ENCODE results near the gene NCF2.
A peak's percentile ranks its signal among the peaks of the same experiment; 100 is the strongest.

Gene NCF2

GRCh38 chr1:183586926-183587325 lies 3.3 kb downstream of the NCF2 start:
- H3K27ac Mint-ChIP-seq, result no peak overlapping the region
- no peaks in the 10 kb centered on the region for H3K27me3 Mint-ChIP-seq
- peaks cover 8 to 10% of the 10 kb centered on the region in 2 donors for H3K4me1 Mint-ChIP-seq (ENCODE audit: low read depth in 2 of 2)
- no peak overlapping the region for H3K4me3 Mint-ChIP-seq
- H3K36me3 Mint-ChIP-seq (ENCODE audit: insufficient read depth), result peaks cover 5% of the 10 kb centered on the region
- DNase-seq, result no peak
- no peak for ATAC-seq (replicated peaks)
- H3K9me3 Mint-ChIP-seq, result no peaks in the 10 kb centered on the region

GRCh38 chr1:183586455-183586854 lies 3.8 kb downstream of the NCF2 start:
- Mint-ChIP-seq H3K4me3 (no peak overlapping the region), H3K9me3 (no peaks in the 10 kb centered on the region), H3K27ac (no peak overlapping the region), H3K4me1 (ENCODE audit: low read depth in 2 of 2) (peaks cover 8 to 10% of the 10 kb centered on the region in 2 donors), H3K27me3 (no peaks in the 10 kb centered on the region), H3K36me3 (ENCODE audit: insufficient read depth) (peaks cover 6% of the 10 kb centered on the region)
- no peak for DNase-seq
- no peak for ATAC-seq (replicated peaks)

GRCh38 chr1:183585038-183585437 lies 5.2 kb downstream of the NCF2 start:
- Mint-ChIP-seq H3K4me3 (no peak overlapping the region), H3K4me1 (ENCODE audit: low read depth in 2 of 2) (peaks cover 6 to 7% of the 10 kb centered on the region in 2 donors), H3K36me3 (ENCODE audit: insufficient read depth) (peaks cover 3% of the 10 kb centered on the region), H3K27ac (no peak overlapping the region), H3K27me3 (no peaks in the 10 kb centered on the region), H3K9me3 (no peaks in the 10 kb centered on the region)
- DNase-seq (no peak), ATAC-seq (replicated peaks) (no peak)

- Mint-ChIP-seq H3K9me3 (no peaks in the 10 kb centered on the region), H3K27ac (no peak overlapping the region), H3K27me3 (no peaks in the 10 kb centered on the region), H3K4me1 (ENCODE audit: low read depth in 2 of 2) (peaks cover 0 to 8% of the 10 kb centered on the region in 2 donors), H3K4me3 (no peak overlapping the region), H3K36me3 (ENCODE audit: insufficient read depth) (peaks cover 3% of the 10 kb centered on the region)
- no peak for ATAC-seq (replicated peaks)
- no peak for DNase-seq
Observed at GRCh38 chr1:183584147-183584546, 6.1 kb downstream of the NCF2 start.

GRCh38 chr1:183583466-183583865 lies 6.8 kb downstream of the NCF2 start:
- H3K36me3 Mint-ChIP-seq (ENCODE audit: insufficient read depth), result peaks cover 3% of the 10 kb centered on the region

GRCh38 chr1:183582021-183582713 lies 8.1 kb downstream of the NCF2 start:
- ATAC-seq (replicated peaks), result no peak
- Mint-ChIP-seq H3K27me3 (peaks cover 0 to 10% of the 10 kb centered on the region in 2 donors), H3K4me1 (ENCODE audit: low read depth in 2 of 2) (peaks cover 0 to 8% of the 10 kb centered on the region in 2 donors), H3K27ac (no peak overlapping the region), H3K9me3 (no peaks in the 10 kb centered on the region), H3K36me3 (ENCODE audit: insufficient read depth) (peaks cover 3% of the 10 kb centered on the region), H3K4me3 (no peak overlapping the region)
- DNase-seq, result no peak

More at GRCh38 chr1:183583466-183583865, 6.8 kb downstream of the NCF2 start:
- Mint-ChIP-seq H3K27me3 (peaks cover 0 to 2% of the 10 kb centered on the region in 2 donors), H3K27ac (no peak overlapping the region), H3K4me1 (ENCODE audit: low read depth in 2 of 2) (peaks cover 0 to 8% of the 10 kb centered on the region in 2 donors), H3K9me3 (no peaks in the 10 kb centered on the region), H3K4me3 (no peak overlapping the region)
- no peak for ATAC-seq (replicated peaks)
- DNase-seq, result no peak

- Mint-ChIP-seq H3K4me1 (ENCODE audit: low read depth in 2 of 2) (peaks cover 0 to 8% of the 10 kb centered on the region in 2 donors), H3K27me3 (peaks cover 0 to 10% of the 10 kb centered on the region in 2 donors), H3K4me3 (peak overlapping the region in 1 of 2 donors; percentile 17), H3K9me3 (no peaks in the 10 kb centered on the region), H3K36me3 (ENCODE audit: insufficient read depth) (peaks cover 3% of the 10 kb centered on the region), H3K27ac (no peak overlapping the region)
- DNase-seq (no peak), ATAC-seq (replicated peaks) (peak; percentile 35)
Observed at GRCh38 chr1:183580281-183580682, 10.0 kb downstream of the NCF2 start.

GRCh38 chr1:183578856-183579255 lies 11.4 kb downstream of the NCF2 start:
- no peak for ATAC-seq (replicated peaks)
- Mint-ChIP-seq H3K36me3 (ENCODE audit: insufficient read depth) (peaks cover 3% of the 10 kb centered on the region), H3K27me3 (peaks cover 0 to 10% of the 10 kb centered on the region in 2 donors), H3K27ac (peak overlapping the region in 1 of 2 donors; percentile 35), H3K4me3 (no peak overlapping the region), H3K4me1 (ENCODE audit: low read depth in 2 of 2) (peaks cover 0 to 6% of the 10 kb centered on the region in 2 donors), H3K9me3 (no peaks in the 10 kb centered on the region)
- no peak for DNase-seq

- Mint-ChIP-seq H3K9me3 (no peaks in the 10 kb centered on the region), H3K36me3 (ENCODE audit: insufficient read depth) (peaks cover 3% of the 10 kb centered on the region), H3K4me3 (no peak overlapping the region), H3K27ac (peak overlapping the region in 1 of 2 donors; percentile 35), H3K27me3 (peaks cover 0 to 15% of the 10 kb centered on the region in 2 donors), H3K4me1 (ENCODE audit: low read depth in 2 of 2) (peaks cover 0 to 6% of the 10 kb centered on the region in 2 donors)
- no peak for ATAC-seq (replicated peaks)
- DNase-seq, result no peak
Observed at GRCh38 chr1:183577897-183578465, 12.3 kb downstream of the NCF2 start.

- Mint-ChIP-seq H3K27ac (no peak overlapping the region), H3K4me3 (no peak overlapping the region), H3K36me3 (ENCODE audit: insufficient read depth) (peaks cover 3% of the 10 kb centered on the region), H3K4me1 (ENCODE audit: low read depth in 2 of 2) (peaks cover 0 to 6% of the 10 kb centered on the region in 2 donors), H3K27me3 (peaks cover 0 to 28% of the 10 kb centered on the region in 2 donors), H3K9me3 (no peaks in the 10 kb centered on the region)
- DNase-seq (no peak), ATAC-seq (replicated peaks) (no peak)
Observed at GRCh38 chr1:183576537-183576936, 13.7 kb downstream of the NCF2 start.

GRCh38 chr1:183575606-183576005 lies 14.7 kb downstream of the NCF2 start:
- DNase-seq (no peak), ATAC-seq (replicated peaks) (no peak)
- Mint-ChIP-seq H3K27me3 (peaks cover 0 to 28% of the 10 kb centered on the region in 2 donors), H3K27ac (no peak overlapping the region), H3K4me3 (no peak overlapping the region), H3K9me3 (no peaks in the 10 kb centered on the region), H3K4me1 (ENCODE audit: low read depth in 2 of 2) (peaks cover 0 to 6% of the 10 kb centered on the region in 2 donors), H3K36me3 (ENCODE audit: insufficient read depth) (peaks cover 3% of the 10 kb centered on the region)

GRCh38 chr1:183572721-183573120 lies 17.5 kb downstream of the NCF2 start:
- DNase-seq (no peak), ATAC-seq (replicated peaks) (no peak)
- Mint-ChIP-seq H3K36me3 (ENCODE audit: insufficient read depth) (peaks cover 3% of the 10 kb centered on the region), H3K27me3 (peaks cover 0 to 24% of the 10 kb centered on the region in 2 donors), H3K4me3 (no peak overlapping the region), H3K9me3 (no peaks in the 10 kb centered on the region), H3K4me1 (ENCODE audit: low read depth in 2 of 2) (no peaks in the 10 kb centered on the region), H3K27ac (no peak overlapping the region)

GRCh38 chr1:183571678-183572268 lies 18.5 kb downstream of the NCF2 start:
- Mint-ChIP-seq H3K27ac (no peak overlapping the region), H3K27me3 (peaks cover 0 to 23% of the 10 kb centered on the region in 2 donors), H3K4me1 (ENCODE audit: low read depth in 2 of 2) (peaks cover 0 to 5% of the 10 kb centered on the region in 2 donors), H3K9me3 (no peaks in the 10 kb centered on the region), H3K36me3 (ENCODE audit: insufficient read depth) (peaks cover 6% of the 10 kb centered on the region), H3K4me3 (no peak overlapping the region)
- DNase-seq (no peak), ATAC-seq (replicated peaks) (no peak)

GRCh38 chr1:183570451-183570850 lies 19.8 kb downstream of the NCF2 start:
- Mint-ChIP-seq H3K36me3 (ENCODE audit: insufficient read depth) (peaks cover 6% of the 10 kb centered on the region), H3K4me3 (no peak overlapping the region), H3K27ac (no peak overlapping the region), H3K27me3 (peaks cover 0 to 23% of the 10 kb centered on the region in 2 donors), H3K9me3 (no peaks in the 10 kb centered on the region), H3K4me1 (ENCODE audit: low read depth in 2 of 2) (peaks cover 0 to 5% of the 10 kb centered on the region in 2 donors)
- DNase-seq (no peak), ATAC-seq (replicated peaks) (no peak)

Measured in effector memory CD8-positive, alpha-beta T cell (primary cell).